Fibroblast of mammary gland (primary cell): ENCODE measurements around the gene CREB5.

ENCODE experiments used
- DNase-seq: peaks from one replicate; pipeline ENCODE4 v3.0.0-alpha.2; 2010; ENCODE audit warnings: low read depth
- H3K4me3 ChIP-seq: 2 replicates; pipeline ENCODE4 v1.5.1; 2011; ENCODE audit warnings: low read depth, mild to moderate bottlenecking, low read length, moderate library complexity; ENCODE audit not compliant: control insufficient read depth
- TF ChIP-seq, protein P1 (sequence below): conservative IDR thresholded peaks from 2 replicates; pipeline ENCODE4 v1.5.1; 2011; ENCODE audit warnings: low read depth, low read length, inconsistent platforms; ENCODE audit not compliant: control insufficient read depth, insufficient read depth

The CREB5 gene

DNA sequence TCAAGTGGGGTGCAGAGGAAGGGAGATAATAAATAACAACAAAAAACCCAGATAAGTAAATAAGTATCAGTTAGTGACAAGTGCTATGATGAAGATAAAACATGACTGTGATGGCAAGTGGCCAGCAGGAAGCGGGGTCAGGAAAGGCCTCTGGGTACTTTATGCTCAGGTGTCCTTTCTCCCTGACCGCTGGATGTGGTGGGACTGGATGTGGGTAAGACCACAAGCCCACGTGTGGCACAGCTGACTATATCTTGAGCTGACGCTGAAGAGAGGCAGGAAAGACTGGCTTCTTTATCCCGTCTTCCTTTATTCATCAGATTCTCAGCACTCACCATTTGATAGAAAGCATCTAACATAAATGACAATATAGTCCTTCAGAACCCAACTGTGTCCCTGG is 87.8 kb downstream of the CREB5 start:
- no peak for DNase-seq
- no peak overlapping the region for H3K4me3 ChIP-seq
- TF ChIP-seq, protein P1, sequence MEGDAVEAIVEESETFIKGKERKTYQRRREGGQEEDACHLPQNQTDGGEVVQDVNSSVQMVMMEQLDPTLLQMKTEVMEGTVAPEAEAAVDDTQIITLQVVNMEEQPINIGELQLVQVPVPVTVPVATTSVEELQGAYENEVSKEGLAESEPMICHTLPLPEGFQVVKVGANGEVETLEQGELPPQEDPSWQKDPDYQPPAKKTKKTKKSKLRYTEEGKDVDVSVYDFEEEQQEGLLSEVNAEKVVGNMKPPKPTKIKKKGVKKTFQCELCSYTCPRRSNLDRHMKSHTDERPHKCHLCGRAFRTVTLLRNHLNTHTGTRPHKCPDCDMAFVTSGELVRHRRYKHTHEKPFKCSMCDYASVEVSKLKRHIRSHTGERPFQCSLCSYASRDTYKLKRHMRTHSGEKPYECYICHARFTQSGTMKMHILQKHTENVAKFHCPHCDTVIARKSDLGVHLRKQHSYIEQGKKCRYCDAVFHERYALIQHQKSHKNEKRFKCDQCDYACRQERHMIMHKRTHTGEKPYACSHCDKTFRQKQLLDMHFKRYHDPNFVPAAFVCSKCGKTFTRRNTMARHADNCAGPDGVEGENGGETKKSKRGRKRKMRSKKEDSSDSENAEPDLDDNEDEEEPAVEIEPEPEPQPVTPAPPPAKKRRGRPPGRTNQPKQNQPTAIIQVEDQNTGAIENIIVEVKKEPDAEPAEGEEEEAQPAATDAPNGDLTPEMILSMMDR = no peak

DNA sequence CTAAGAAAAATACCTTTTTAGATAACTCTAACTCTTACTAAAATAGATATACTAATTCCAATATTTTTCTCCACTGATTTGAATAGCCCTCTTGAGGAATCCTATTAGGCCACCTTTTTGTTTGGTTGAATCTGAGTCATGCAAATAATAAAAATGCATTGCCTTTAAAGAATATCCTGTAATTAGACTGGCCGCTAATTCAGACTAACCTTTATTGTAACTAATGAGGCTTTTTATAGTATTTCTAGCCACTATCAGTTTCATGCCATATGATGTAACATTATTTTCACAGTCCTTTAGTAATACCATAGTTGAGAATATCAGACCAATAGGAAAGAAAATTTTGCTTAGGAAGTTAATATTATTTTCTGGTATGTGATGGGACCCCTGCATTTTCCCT is 90.1 kb downstream of the CREB5 start:
- TF ChIP-seq, protein P1 = no peak
- no peak overlapping the region for H3K4me3 ChIP-seq
- DNase-seq = no peak

DNA sequence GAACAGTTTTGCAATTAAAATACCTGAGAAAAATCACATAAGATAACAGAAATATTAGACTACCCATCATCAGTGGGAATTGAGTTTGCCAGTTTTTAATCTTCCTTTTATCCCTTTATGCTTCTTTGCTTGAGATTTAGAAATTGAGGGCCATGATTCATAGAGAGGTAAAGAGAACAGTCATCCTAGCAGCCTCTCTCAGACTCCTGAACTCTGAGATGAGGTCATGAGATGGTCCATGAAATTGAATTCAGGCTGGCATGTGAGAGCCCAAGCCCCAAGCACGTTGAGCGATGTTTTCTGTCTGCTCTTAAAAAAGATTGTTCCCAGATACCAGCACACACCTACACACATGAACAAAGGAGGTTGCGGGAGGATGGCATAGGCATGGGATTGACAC is 91.1 kb downstream of the CREB5 start:
- peak; percentile 27 for DNase-seq
- TF ChIP-seq, protein P1 = no peak
- no peak overlapping the region for H3K4me3 ChIP-seq

DNA sequence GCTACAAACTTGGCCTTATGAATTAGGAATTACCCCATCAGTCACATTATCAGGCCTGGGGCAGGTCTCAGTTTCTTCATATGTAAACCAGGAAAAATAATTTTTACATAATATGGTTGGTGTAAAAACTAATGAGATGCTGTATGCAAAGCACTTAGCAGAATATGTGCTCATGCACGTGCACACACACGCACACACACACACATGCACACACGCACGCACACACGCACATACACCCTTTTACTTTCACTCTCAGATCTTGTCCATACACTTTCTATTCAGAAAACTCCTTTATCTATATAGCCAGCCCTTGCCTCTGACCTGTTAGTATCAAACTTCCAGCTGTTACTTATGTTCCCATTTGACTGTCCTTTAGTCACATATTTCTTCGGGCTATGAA is 92.7 kb downstream of the CREB5 start:
- TF ChIP-seq, protein P1 = no peak
- H3K4me3 ChIP-seq = no peak overlapping the region
- no peak for DNase-seq

DNA sequence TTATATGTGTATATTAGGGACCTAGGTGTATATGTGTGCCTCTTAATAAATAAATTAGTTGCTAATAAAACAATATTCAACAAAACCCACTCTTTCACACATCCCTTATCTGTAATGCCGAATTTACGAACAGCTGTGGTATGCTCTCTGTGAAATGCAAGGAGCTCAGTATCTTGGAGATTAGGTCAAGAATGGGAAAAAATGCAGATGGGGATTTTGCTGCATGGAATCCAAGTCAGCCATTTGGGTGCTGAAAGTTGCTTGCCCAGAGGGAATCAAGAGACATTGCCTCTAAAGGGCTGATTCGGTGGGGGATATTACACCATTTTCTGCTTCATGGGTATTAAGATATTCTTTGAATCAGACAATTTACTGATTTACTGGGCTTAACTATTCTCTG is 93.5 kb downstream of the CREB5 start:
- no peak overlapping the region for H3K4me3 ChIP-seq
- no peak for DNase-seq
- TF ChIP-seq, protein P1 = no peak

DNA sequence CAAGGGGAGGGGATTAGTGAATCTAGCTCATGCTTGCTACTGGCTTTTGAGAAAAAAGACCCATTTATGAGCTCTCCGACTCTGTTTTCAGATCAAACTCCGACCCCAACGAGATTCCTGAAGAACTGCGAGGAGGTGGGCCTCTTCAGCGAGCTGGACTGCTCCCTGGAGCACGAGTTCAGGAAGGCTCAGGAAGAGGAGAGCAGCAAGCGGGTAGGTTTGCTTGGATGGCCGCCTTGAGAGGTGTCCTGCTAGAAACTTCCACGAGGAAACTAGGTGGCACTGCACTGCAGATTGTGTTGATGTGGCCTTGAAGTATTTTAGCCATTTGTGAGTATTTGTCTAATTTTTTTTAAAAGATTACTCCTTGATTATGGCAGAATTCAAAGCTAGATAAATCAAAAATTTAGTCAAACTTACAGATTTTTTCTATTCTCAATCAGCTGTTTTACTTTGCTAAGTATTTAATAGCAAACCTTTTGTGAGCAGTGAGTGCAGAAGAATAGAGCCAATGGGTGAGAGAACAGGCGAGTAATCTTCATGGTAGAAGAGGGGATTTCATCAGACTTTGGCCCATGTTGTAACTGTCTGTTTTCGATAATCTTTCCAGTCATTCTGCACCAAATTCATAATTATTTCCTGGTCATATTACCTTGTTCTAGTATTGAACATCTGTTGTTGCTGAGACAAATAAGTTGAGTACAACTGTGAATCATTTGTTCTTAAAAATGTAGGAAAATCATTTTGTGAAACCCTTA is 95.4 kb downstream of the CREB5 start:
- peak; percentile 55 for DNase-seq
- no peak overlapping the region for H3K4me3 ChIP-seq
- TF ChIP-seq, protein P1 = no peak
